GM19099 (cell line): ENCODE measurements around the gene SLC6A13.

Source experiments
- POLR2A ChIP-seq: IDR thresholded peaks from 3 replicates; pipeline ENCODE4 v1.6.1; 2011; ENCODE audit warnings: low read depth; ENCODE audit not compliant: insufficient read length; ENCODE audit errors: extremely low read depth

The SLC6A13 gene

DNA sequence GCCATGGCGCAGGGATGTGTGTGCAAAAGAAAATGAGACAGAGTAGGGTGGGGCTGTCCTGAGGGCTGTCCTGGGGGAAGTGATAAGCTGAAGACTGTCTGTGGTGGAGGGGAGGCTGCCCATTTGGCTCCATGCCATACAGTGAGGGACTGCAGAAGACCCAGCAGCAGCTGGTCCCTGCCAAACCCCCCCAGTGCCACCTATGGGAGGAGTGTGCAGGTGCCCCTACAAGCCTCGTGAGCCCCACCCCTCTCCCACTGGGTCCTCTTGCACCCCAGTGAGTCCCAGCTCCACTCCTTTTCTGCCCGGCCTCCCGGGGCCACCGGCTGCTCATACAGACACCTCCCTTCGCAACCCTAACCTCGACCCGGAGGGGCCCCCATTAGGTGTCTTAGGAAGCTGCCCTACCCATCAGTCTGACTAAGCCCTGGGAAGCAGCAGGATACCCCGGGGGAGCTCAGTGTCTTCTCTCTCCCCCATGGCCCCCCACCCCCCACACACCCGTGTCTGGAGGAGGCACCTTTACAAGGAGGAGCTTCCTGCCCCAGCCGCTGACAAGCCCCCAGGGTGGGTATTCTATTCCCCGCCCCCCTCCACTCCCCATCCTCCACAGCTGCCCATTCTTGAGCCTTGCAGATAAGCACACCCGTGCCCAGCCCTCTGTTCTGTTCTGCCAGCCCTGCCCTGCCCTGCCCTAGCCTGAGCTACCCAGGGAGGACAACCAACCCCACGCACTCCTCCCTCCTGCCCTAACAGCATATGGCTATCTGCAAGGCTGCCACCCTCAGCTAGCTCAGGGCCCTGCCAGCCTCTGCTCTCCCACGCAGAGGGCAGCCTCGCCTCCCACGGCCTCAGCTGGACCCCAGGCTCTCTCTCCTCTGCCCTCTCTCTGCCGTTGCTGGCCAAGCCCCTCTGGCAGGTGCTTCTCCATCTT lies 90.6 kb downstream of the SLC6A13 start:
- no peak for TF ChIP-seq POLR2A

- TF ChIP-seq POLR2A: no peak
Observed at GRCh38 chr12:171276-171675, 91.4 kb downstream of the SLC6A13 start.
